HG03097 (cell line): ENCODE measurements around the gene ATG3.
"Not testable (repeated sequence)": the region's sequence is repeated elsewhere in the genome, so short reads cannot be mapped to it uniquely, and the experiment has no call there.

Experiments used
- ATAC-seq: cut with Tn5 transposase; IDR thresholded peaks from one replicate; pipeline ENCODE4 v1.9.1; 2021; ENCODE audit not compliant: unreplicated experiment, low FRiP score

Gene ATG3

DNA sequence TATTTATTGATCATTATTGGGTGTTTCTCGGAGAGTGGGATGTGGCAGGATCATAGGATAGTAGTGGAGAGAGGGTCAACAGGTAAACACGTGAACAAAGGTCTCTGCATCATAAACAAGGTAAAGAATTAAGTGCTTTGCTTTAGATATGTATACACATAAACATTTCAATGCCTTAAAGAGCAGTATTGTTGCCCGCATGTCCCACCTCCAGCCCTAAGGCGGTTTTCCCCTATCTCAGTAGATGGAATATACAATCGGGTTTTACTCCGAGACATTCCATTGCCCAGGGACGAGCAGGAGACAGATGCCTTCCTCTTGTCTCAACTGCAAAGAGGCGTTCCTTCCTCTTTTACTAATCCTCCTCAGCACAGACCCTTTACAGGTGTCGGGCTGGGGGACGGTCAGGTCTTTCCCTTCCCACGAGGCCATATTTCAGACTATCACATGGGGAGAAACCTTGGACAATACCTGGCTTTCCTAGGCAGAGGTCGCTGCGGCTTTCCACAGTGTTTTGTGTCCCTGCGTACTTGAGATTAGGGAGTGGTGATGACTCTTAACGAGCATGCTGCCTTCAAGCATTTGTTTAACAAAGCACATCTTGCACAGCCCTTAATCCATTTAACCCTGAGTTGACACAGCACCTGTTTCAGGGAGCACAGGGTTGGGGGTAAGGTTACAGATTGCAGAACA, 2.6 kb upstream of the ATG3 start:
- ATAC-seq: not testable (repeated sequence)

DNA sequence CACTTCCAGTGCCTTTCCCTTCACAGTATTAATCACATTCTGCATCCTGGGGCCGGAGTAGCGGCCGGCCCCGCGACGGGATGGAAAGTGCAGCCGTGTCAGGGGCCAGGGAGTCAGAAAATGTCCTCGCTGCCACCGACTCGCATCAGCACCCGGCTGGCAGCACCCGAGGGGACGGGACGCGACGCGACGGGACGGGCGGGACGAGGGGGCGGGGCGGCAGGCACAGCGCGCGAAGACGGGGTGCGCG, 353 bp downstream of the ATG3 start:
- no peak for ATAC-seq

DNA sequence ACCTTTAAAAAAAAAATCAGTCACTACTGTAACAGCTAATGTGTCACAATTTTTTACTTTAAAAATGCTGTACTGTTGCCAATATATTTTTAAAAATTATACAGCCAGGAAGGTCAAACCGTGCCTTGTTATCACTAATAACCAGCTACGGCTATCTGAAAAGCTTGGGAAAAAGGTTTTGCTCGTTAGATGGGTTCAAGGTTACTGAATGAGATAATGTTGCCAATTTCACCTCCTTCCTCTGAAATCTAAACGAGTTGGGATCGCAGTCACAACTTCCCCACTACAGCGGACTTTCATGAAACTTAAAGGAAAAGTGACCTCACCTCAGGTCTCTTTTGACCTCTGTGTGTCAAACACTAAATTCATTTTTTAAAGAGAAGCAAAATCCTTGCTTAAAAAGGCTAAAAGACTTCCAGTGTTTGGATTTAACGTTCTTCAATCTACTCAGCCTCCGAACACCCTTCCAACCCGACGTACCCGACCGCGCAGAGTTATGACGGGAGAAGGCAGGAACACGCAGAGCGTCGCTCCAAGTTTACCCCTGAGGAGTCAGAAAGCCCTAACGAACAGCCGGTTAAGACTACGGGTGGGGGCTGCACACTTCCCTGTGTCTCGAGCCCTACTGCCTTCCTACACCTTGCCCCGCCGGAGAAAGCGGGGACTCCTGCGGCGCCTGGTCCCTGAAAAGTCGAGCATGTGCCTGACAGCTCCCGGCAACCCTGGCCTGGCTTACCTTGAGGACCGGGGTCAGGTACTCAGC, 860 bp downstream of the ATG3 start:
- ATAC-seq: peak; percentile 22

DNA sequence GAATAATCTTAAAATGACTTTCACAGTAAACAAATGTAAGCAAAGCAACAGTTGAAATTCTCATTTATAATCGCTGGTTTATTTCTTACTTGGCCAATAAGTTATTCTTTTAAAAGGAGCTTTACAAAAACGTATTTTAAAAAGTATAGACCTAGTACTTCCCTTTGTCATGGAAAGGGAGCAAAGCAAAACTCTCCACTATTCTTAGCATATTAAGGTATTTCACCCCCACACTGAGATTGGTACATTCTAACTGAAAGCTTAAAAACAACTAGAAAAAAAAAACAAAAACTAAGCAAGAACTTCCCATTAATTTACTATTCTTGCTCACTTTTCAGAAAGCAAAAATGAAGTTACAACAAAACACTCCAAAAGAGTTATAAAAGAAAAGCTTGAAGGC, 1.5 kb downstream of the ATG3 start:
- no peak for ATAC-seq

DNA sequence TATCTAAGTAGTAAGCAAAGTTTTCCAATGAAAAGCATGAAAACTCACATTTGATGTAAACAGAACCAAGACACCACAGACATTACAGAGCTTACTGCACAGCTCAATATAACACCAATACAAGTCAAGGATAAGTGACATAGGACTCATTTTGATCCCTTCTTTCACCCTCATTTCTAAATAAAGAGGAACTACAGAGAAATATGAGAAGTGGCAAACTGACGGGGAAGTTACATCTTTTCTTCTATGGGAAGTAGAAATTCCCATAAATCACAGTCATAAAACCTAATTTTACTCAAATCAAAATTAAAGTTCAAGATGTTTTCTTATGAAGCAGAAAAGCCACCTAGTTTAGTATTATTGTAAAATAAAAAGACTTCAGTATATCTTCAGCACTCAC, 3.8 kb downstream of the ATG3 start:
- no peak for ATAC-seq

DNA sequence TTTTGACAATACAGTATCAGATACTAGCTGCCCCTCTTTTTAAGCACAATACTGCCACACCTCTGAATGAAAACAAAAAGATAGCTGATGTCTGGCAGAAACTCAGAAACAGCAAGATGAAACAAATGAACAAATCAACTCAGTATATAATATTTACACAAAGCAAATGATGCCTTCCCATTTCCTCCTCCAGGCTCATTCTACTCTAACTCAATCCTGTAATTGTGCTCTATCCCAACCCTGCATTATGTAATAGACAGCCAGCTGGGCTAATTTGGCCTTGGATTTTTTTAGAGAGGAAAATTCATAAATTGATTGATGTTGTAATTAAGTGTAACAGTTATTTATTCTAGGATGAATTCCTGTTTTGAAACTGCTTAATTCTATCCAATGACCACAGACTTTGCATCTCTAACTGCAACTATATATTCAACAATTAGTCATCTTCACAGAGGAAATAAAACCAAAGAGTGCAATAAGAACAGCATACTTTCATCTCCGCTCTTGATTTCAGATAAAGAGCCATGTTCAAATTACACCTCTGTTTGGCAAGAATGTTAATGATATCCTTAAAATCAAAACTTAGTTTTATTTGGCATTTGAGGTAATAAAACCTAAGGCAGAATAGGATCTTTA, 6.1 kb downstream of the ATG3 start:
- no peak for ATAC-seq

DNA sequence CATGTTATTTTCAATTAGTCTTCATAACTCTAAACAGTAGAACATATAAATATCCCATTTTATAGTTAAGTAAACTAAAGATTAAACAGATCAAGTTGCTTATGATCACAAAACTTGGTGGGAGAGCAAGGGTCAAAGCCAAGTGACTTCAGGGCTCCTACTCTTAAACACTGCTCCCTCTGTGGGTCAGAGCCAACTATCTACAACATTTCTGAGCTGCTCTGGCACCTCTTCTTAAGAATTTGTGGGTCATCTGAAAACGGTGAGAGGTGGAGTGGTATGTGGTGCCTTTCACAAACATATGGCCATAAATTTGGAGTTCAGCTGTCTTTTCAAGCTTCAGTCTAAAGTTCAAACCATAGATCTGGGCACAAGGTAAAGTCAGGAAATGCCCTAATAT, 10.9 kb downstream of the ATG3 start:
- no peak for ATAC-seq

DNA sequence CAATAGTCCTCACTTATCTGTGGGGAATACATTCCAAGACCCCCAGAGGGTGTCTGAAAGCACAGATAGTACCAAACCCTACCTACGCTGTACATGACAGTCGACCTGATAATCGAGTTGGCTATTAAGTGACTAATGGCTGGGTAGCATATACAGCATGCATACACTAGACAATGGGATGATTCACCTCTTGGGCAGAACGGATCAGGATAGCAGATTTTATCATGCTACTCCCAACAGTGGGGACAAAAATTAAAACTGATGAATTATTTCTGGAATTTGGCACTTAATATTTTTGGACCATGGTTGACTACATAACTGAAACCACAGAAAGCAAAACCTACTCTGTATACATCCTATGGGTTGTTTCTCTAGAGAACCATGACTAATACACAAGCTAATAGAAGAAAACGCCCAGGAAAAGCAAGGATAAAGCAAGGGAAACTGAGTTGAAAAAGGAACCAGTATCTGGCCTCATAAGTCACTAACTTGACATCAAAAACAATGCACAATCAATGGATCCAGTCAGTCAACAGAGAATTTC, 15.5 kb downstream of the ATG3 start:
- no peak for ATAC-seq

DNA sequence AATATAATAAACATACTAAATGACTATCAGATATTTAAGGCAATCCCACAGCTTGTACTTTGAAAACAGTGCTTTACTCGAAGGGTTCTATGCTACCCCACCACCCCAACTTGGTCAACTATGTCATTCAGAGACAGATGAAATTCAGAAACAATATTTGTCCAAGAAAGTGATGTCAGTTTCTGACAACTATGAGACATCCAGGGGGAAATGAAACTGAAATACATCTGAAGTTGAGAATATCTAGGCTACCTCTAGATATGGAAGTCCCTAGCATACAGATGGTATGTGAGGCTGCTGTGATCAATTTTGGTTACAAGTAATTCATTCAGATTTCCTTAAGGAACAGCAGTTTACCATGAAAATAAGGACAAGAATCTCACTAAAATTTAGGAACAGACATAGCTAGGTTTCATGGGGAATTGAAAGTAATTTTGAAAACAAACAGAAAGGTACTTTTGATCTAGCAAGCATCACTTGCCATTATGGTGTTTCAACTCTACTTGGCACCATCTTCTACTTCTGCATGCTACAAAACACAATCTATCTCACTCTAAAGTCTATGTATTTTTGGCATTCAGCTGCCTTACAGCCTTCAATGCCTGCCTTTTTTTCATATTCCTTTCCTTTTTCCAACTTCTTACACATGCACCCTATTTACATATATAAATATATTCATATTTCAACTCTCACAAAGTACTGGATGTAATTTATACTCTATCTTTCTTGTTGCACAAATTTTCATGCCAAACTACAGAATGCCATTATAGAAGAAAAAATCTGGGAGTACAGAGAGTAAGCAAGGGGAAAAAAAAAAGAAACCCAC, 21.7 kb downstream of the ATG3 start:
- peak; percentile 82 for ATAC-seq

DNA sequence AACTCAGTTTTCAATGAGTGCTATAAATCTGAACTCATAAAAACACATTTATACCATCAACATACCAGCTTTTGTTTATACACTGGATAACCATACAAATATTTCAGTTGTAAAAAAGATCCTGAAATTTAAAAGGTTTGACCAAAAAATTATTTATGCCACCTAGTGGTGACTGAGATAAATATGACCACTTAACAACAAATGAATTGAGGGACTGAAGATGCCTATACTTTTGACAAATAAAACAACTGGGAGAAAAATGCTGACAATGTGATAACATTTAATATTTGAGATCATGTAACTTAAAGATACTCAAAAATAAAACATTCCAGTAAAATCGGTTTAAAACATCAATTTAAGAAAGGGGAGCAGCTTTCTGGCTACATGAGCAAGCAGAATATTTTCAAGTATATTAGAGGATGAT, 30.4 kb downstream of the ATG3 start:
- ATAC-seq: no peak

DNA sequence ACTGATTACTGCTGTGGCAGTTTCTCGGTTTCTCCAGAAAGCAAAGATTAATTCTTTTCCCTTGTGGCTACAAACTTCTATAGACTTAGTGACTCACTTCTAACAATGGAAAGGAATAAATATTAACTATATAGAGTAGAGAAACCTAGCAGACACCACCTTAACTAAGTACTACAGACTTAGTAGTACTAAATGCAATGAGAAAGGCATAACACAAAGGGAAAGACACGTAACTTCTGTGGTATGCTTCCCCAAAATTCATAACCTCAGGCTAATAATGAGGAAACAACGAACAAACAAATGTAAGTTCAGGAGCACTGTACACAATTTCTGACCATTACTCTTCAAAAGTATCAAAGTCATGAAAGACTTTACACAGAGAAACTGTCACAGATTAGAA, 31.2 kb downstream of the ATG3 start:
- no peak for ATAC-seq

DNA sequence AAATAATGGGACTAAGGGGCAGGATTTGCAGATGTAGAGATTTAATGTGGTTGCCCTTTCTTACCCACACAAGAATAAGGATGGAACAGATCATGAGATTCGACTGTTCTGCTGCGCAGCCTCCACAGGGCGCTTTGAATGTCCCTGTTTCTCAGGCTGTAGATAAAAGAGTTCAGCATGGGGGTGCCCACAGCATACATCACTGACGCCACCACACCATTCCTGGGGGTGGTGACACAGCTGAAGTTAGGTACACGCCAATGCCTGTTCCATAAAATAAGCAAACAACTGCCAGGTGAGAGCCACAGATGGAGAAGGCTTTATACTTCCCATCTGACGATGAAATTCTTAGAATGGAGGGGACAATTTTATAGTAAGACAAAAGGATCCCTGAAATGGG, 37.6 kb downstream of the ATG3 start:
- not testable (repeated sequence) for ATAC-seq

DNA sequence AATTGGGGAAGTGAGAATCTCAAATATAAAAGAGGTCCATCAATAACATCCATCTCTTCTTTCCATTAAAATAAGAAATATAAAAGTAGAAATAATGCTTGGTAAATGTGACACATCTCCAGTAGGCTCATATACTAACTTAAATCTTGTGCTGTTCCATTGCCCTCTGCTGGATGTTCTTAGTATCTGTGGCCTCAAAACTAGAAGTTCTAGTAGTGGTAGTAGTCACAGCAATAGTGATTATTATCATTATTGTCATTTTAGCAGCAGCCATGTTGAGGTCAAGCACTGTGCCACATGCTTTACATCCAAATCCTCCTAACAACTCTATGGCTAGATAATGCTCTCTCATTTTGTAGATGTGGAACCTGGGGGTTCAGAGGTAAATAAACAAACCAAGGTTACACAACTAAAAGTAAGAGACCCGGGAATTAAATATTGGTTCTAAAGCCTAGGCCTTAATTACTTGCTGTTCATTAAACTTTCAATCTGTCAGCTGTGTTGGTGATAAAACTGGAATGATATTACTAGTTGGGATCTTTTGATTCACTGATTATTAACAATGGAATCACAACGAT, 42.2 kb downstream of the ATG3 start:
- ATAC-seq: no peak

DNA sequence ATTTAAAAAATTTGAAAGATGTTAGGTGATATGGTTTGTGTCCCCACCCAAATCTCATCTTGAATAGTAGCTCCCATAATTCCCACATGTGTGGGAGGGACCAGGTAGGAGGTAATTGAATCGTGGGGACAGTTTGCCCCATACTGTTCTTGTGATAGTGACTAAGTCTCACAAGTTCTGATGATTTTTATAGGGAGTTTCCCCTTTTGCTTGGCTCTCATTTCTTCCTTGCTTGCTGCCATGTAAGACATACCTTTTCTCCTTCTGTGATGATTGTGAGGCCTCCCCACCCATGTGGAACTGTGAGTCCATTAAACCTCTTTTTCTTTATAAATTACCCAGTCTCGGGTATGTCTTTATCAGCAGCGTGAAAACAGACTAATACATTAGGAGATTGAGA, 42.8 kb downstream of the ATG3 start:
- not testable (repeated sequence) for ATAC-seq

DNA sequence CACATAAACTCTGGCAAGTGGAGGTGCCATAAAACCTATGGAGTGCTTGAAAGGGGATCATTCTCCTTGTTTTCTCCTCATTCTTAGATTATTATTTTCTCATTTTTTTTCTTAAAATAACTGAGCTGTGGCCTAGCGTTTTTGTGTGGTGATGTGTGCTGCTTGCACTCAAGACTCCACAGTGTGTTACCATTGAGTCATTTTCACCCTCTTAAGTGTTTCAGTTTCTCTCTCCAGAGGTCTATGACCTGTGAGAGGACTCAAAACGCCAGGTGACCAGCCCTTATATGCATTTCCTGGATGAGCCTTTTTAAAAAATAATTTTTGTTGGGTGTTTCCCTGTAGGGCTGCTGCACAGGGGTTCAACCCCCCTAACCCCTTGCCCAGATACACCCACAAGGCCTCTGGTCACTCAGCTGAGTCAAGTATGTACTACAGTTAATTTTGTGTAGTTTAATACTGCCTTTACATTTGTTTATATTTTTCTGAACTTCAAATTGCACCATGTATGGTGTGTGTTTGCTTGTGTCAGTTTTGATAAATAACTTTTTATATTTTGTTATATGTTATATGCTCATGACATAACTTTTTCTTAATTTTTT, 47.1 kb downstream of the ATG3 start:
- peak; percentile 99 for ATAC-seq

DNA sequence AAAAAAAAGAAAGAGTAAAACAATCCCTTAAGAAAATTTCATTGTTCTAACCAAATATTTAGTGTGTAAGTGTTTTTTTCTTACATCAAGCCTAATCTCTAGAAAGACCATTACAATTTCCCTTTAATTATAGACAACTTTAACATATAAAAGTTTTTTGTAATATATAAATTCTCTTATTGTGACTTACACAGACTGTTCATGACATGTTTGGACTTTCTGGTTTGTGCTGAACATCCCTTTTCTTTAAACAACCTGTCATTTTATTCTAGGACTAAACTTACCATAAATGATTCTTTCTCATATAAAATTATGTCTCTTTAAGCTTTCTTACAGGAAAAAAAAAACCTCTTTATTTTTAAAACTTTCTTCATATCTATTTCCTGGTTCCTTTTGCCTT, 49.4 kb downstream of the ATG3 start:
- no peak for ATAC-seq

DNA sequence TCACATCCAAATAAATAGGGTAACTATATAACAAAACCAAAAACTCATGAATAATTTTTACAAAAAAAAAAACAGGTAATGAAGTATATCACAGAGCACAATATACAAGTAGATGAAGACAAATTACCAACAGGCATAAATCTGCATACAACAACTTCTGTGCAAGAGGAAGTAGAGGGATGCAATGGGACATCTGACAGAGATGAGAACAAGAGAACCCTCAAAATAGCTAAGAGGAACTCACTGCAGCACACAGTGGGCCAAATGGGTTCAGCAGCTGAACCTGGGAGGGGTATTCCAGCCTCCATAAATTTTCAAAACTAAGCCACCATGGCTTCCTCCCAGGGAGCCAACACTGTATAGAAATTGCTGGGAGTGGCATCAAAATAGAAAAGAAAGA, 52.9 kb downstream of the ATG3 start:
- ATAC-seq: no peak

DNA sequence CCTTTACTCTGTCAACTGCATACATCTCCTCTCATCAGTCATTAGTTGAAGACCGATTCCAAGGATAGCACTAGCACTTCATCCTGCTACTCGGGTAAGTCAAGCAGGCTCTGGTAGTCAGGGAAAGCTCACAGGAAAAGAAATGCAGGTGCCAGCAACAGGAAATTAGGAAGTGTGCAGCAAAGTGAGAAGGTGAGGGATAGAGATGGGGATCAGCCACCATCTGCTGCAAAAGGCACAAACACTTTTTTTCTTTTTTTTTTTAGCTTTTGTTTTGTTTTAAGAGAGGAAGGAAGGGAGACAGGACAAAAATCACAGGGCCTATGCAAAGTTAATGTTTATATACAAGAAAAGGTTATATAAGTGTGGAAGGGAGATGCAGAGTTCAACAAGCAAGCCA, 53.5 kb downstream of the ATG3 start:
- ATAC-seq: no peak

DNA sequence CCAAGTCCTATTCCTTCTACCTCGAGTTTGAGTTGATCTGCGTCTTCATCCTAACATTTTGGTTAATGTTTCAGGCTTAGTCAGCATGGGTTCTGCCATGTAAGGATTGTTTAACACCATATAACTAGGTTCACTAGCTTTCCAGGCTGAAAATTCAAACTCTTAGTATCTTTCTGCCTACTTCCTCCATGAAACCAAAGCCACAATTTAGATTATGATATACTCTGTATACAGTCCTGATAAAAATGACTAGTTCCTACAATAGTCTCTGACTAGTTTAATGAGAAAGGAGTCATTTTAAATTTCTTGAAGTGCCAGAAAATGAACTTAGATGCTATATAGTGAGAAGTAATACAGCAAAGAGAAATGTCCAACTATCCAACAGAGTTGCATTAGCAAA, 55.9 kb downstream of the ATG3 start:
- ATAC-seq: no peak

DNA sequence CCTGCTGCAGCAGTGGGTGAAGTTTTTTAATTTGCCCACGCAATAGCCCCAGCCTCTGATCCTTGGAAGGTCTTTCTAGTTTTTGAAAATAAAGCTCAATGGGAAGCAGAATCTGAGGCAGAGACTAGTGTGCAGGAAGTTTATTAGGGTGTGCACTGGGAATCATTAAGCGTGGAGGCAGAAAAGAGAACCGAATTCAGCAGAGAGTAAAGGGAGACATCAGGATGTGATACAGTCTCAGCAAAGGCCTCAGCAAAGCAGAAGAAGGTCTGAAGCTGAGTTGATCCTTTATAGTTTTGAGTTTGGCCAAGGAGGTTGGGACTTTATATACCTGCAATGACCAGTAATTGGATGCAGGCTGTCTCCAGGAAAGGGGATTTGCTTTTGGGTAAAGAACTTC, 57.6 kb downstream of the ATG3 start:
- no peak for ATAC-seq
